ENCODE results near the gene POLR2E. TPM values are rescaled to one million over a fixed set of nuclear protein-coding genes. Genes with fewer than 3 reads are reported as not detected.

POLR2E gene
- total RNA-seq, 2 experiments from 2014 or later = 45.8 to 49.0 TPM

DNA sequence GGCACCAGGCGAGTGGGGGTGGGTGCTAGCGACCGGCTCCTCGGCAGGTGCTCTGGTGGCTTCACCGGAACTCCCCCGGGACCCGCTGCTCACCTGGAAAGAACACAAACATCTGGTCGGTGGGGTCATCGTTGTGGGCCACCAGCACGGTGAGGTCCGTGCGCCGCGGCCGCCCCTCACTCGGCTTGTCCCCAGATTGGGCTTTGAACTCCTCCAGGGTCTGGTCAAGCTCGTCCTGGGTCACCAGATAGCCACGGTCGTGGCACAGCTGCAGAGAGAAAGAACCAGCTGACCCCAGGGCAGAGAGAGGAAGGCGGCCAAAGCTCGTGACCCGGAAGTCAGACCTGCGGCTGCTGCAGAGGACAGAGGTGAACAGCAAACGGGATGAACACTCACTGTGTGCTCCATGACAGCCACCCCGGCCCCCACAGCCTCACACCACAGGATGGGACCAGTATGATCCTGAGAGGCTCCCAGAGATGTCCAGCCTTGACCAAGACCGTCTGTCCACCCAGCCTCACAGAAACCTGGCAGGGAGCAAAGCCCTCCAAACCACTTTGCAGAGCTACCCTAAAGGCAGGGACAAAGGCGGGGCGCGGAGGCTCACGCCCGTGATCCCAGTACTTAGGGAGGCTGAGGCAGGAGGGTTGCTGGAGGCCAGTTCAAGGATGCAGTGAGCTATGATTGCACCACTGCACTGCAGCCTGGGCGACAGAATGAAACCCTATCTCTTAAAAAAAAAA, 1.2 kb downstream of the POLR2E start:
- DNase-seq (peak in 1 of 14 experiments; percentile 8), ATAC-seq (ENCODE audit: poor library complexity) (no peak)
- peak overlapping the region; percentile 89 for H3K4me3 ChIP-seq (ENCODE audit: low read length)
- peak overlapping the region; percentile 84 for H3K27ac Mint-ChIP-seq
- no peaks in the 10 kb centered on the region for H3K27me3 ChIP-seq (ENCODE audit: control insufficient read depth in 1 of 2, insufficient read depth in 2 of 2, low read length in 2 of 2)
- ChIA-PET CTCF (interaction anchor here (1.5 to 1.7 kb wide), 2 partner anchors 9 to 19 kb away, joined by 4 to 5 read pairs; no protein-coding TSS in a partner anchor), POLR2A (interaction anchor here (0.7 to 2.7 kb wide), 7 partner anchors 8 to 297 kb away, joined by 3 to 18 read pairs (median 4); partner anchors contain the start of genes ARHGAP45, GPX4 and PTBP1)
- peaks cover 34% of the 10 kb centered on the region for H3K36me3 ChIP-seq (ENCODE audit: insufficient read depth, low read length)
- intact Hi-C loops (cut with DNase I, micrococcal nuclease) = no loop called here
- peak overlapping the region in 1 of 2 donors; percentile 40 for H3K27ac ChIP-seq (ENCODE audit: low read depth in 1 of 2, low read length in 2 of 2)
- no peaks in the 10 kb centered on the region for H3K27me3 Mint-ChIP-seq
- H3K4me3 Mint-ChIP-seq = peak overlapping the region; percentile 94
- H3K9me3 ChIP-seq (ENCODE audit: control insufficient read depth in 1 of 2, insufficient read depth in 1 of 2, low read length in 2 of 2) = no peaks in the 10 kb centered on the region
- peaks cover 61% of the 10 kb centered on the region for H3K4me1 ChIP-seq (ENCODE audit: insufficient read depth, low read length)
- H3K4me1 Mint-ChIP-seq (ENCODE audit: low read depth) = peaks cover 36% of the 10 kb centered on the region
- H3K9me3 Mint-ChIP-seq = no peaks in the 10 kb centered on the region
- peaks cover 41% of the 10 kb centered on the region for H3K36me3 Mint-ChIP-seq (ENCODE audit: low read depth)
- TF ChIP-seq, protein P1, sequence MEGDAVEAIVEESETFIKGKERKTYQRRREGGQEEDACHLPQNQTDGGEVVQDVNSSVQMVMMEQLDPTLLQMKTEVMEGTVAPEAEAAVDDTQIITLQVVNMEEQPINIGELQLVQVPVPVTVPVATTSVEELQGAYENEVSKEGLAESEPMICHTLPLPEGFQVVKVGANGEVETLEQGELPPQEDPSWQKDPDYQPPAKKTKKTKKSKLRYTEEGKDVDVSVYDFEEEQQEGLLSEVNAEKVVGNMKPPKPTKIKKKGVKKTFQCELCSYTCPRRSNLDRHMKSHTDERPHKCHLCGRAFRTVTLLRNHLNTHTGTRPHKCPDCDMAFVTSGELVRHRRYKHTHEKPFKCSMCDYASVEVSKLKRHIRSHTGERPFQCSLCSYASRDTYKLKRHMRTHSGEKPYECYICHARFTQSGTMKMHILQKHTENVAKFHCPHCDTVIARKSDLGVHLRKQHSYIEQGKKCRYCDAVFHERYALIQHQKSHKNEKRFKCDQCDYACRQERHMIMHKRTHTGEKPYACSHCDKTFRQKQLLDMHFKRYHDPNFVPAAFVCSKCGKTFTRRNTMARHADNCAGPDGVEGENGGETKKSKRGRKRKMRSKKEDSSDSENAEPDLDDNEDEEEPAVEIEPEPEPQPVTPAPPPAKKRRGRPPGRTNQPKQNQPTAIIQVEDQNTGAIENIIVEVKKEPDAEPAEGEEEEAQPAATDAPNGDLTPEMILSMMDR (IDR thresholded peaks at IDR 0.05) = no peak

DNA sequence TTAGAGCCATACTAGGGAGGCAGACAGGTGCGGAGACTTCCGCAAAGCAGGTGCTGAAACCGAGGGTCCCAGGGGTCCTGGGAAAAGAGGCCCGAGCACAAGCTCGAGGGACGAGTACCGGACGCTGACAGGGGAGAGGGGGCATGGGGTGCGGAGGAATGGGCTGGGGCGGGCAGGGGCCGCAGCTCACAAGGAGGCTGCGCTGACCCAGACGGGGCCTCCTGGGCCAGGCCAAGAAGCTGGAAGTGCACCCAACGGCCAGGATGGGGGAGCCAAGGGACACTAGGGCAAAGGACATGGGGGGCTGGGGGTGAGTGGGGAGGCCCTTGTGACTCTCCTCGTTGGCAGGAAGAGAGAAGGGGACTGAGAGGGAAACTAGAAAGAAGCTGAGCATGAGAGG, 1.8 kb downstream of the POLR2E start:
- Mint-ChIP-seq H3K4me1 (ENCODE audit: low read depth) (peaks cover 35% of the 10 kb centered on the region), H3K4me3 (peak overlapping the region; percentile 94), H3K9me3 (no peaks in the 10 kb centered on the region), H3K27ac (peak overlapping the region; percentile 44), H3K27me3 (no peaks in the 10 kb centered on the region), H3K36me3 (ENCODE audit: low read depth) (peaks cover 48% of the 10 kb centered on the region)
- Histone ChIP-seq H3K27ac (ENCODE audit: low read depth in 1 of 2, low read length in 2 of 2) (no peak overlapping the region), H3K27me3 (ENCODE audit: control insufficient read depth in 1 of 2, insufficient read depth in 2 of 2, low read length in 2 of 2) (no peaks in the 10 kb centered on the region), H3K4me3 (ENCODE audit: low read length) (no peak overlapping the region), H3K4me1 (ENCODE audit: insufficient read depth, low read length) (peaks cover 61% of the 10 kb centered on the region), H3K9me3 (ENCODE audit: control insufficient read depth in 1 of 2, insufficient read depth in 1 of 2, low read length in 2 of 2) (no peaks in the 10 kb centered on the region), H3K36me3 (ENCODE audit: insufficient read depth, low read length) (peaks cover 41% of the 10 kb centered on the region)
- no peak for ATAC-seq (ENCODE audit: poor library complexity)
- no peak for DNase-seq
- intact Hi-C loops (cut with DNase I, micrococcal nuclease) = no loop called here
- TF ChIP-seq, protein P1 (IDR thresholded peaks at IDR 0.05) = no peak
- ChIA-PET POLR2A (interaction anchor here (0.5 to 2.7 kb wide), 5 partner anchors 11 to 50 kb away, joined by 3 to 18 read pairs (median 4); partner anchors contain the start of genes ARHGAP45 and GPX4), CTCF (interaction anchor here (1.5 to 1.7 kb wide), 2 partner anchors 8 to 20 kb away, joined by 4 to 5 read pairs; no protein-coding TSS in a partner anchor)

DNA sequence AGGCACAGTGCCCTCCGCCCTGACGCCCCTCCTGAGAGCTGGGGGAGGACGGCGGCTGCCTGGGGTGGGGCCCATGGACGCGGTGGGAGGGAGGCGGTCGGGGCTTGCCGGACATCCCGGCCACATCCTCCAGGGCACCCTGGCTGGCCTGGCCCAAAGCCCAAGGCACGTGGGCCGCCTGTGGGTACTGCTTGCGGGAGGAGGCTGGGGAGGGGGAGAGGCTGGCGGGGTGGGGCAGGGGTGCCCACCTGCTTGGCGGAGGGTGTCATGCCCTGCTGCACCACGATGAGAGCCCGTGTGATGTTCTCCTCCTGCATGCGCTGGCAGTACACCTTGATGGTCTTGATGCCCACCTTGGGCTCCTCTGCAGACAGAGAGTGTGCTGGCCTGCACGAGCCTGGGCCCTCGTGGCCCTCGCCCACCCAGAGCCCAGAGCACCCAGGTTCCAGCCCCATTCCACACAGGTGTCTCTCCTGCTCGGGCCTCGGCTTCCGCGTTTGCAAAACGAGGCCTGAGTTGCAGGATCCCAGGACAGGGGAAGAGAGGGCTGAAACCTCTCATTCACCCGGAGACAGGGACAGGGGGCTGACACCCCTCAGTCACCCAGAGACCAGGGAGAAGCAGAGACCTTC, 3.5 kb downstream of the POLR2E start:
- CTCF ChIA-PET = interaction anchor here (1.1 kb wide), 1 partner anchor 12 kb away, joined by 3 read pairs; no protein-coding TSS in a partner anchor
- Histone ChIP-seq H3K4me3 (ENCODE audit: low read length) (no peak overlapping the region), H3K27me3 (ENCODE audit: control insufficient read depth in 1 of 2, insufficient read depth in 2 of 2, low read length in 2 of 2) (no peaks in the 10 kb centered on the region), H3K36me3 (ENCODE audit: insufficient read depth, low read length) (peaks cover 58% of the 10 kb centered on the region), H3K27ac (ENCODE audit: low read depth in 1 of 2, low read length in 2 of 2) (no peak overlapping the region), H3K9me3 (ENCODE audit: control insufficient read depth in 1 of 2, insufficient read depth in 1 of 2, low read length in 2 of 2) (no peaks in the 10 kb centered on the region), H3K4me1 (ENCODE audit: insufficient read depth, low read length) (peaks cover 72% of the 10 kb centered on the region)
- peaks cover 58% of the 10 kb centered on the region for H3K36me3 Mint-ChIP-seq (ENCODE audit: low read depth)
- DNase-seq = no peak
- H3K4me1 Mint-ChIP-seq (ENCODE audit: low read depth) = peaks cover 39% of the 10 kb centered on the region
- POLR2A ChIA-PET = interaction anchor here (0.6 to 19.1 kb wide), 5 partner anchors 9 to 178 kb away, joined by 3 to 1253 read pairs (median 90); partner anchors contain the start of genes ABCA7, ARHGAP45, CIRBP and CNN2
- no peak for ATAC-seq (ENCODE audit: poor library complexity)
- H3K9me3 Mint-ChIP-seq = no peaks in the 10 kb centered on the region
- intact Hi-C loops (cut with DNase I, micrococcal nuclease) = no loop called here
- TF ChIP-seq, protein P1 (IDR thresholded peaks at IDR 0.05) = no peak
- no peaks in the 10 kb centered on the region for H3K27me3 Mint-ChIP-seq
- no peak overlapping the region for H3K4me3 Mint-ChIP-seq
- no peak overlapping the region for H3K27ac Mint-ChIP-seq

Data from CD4-positive, alpha-beta T cell (primary cell).